CD1c-positive myeloid dendritic cell (primary cell): ENCODE results near the gene LSS.

Experiments used
- DNase-seq: peaks from one replicate; pipeline ENCODE4 v3.0.0-alpha.2; 2016; ENCODE audit errors: extremely low spot score

The LSS gene

GRCh38 chr21:46218906-46219590 is 9.5 kb downstream of the LSS start:
- no peak for DNase-seq

- no peak for DNase-seq
These were observed 10.9 kb downstream of the LSS start for GRCh38 chr21:46217511-46218196.

GRCh38 chr21:46216132-46216747 is 12.3 kb downstream of the LSS start:
- no peak for DNase-seq

GRCh38 chr21:46215436-46216131 is 13.0 kb downstream of the LSS start:
- no peak for DNase-seq

GRCh38 chr21:46214478-46215340 is 13.9 kb downstream of the LSS start:
- DNase-seq, result no peak

GRCh38 chr21:46213620-46214286 is 14.8 kb downstream of the LSS start:
- no peak for DNase-seq

- DNase-seq, result no peak
These were observed 15.7 kb downstream of the LSS start for GRCh38 chr21:46212721-46213484.

GRCh38 chr21:46211786-46212720 is 16.5 kb downstream of the LSS start:
- DNase-seq, result no peak

- no peak for DNase-seq
These were observed 17.2 kb downstream of the LSS start for GRCh38 chr21:46211376-46211775.

GRCh38 chr21:46210378-46211136 is 18.0 kb downstream of the LSS start:
- no peak for DNase-seq

GRCh38 chr21:46208761-46209721 is 19.5 kb downstream of the LSS start:
- no peak for DNase-seq

GRCh38 chr21:46207920-46208591 is 20.5 kb downstream of the LSS start:
- DNase-seq, result no peak

- no peak for DNase-seq
These were observed 21.3 kb downstream of the LSS start for GRCh38 chr21:46207006-46207919.

- no peak for DNase-seq
These were observed 22.2 kb downstream of the LSS start for GRCh38 chr21:46206163-46207005.

- DNase-seq, result no peak
These were observed 22.8 kb downstream of the LSS start for GRCh38 chr21:46205766-46206162.
